H9 (cell line): ENCODE results near the gene UNC5B. TPM values are rescaled to one million over a fixed set of nuclear protein-coding genes. Genes with fewer than 3 reads are reported as not detected.

Experiments used
- DNase-seq: peaks from one replicate; pipeline ENCODE4 v3.0.0-alpha.2; 2017
- H2AFZ ChIP-seq: one replicate; pipeline ENCODE4 v1.6.1; 2013; ENCODE audit warnings: mild to moderate bottlenecking, low read length, control low read depth, moderate library complexity
- H2AK5ac ChIP-seq: 2 replicates; pipeline ENCODE4 v1.6.1; 2013; ENCODE audit warnings: low read length, control low read depth, mixed read lengths; ENCODE audit not compliant: insufficient read length
- H2BK120ac ChIP-seq: one replicate; pipeline ENCODE4 v1.6.1; 2013; ENCODE audit warnings: low read depth, mild to moderate bottlenecking, low read length, control low read depth, inconsistent platforms; ENCODE audit not compliant: poor library complexity, severe bottlenecking
- H2BK12ac ChIP-seq: 2 replicates; pipeline ENCODE4 v1.6.1; 2013; ENCODE audit warnings: low read length, control low read depth, mixed read lengths, low read depth; ENCODE audit not compliant: insufficient read length
- H2BK15ac ChIP-seq: 2 replicates; pipeline ENCODE4 v1.6.1; 2013; ENCODE audit warnings: low read depth, low read length, control low read depth
- H2BK20ac ChIP-seq: one replicate; pipeline ENCODE4 v1.6.1; 2013; ENCODE audit warnings: low read depth, mild to moderate bottlenecking, low read length, control low read depth, inconsistent platforms; ENCODE audit not compliant: poor library complexity, severe bottlenecking
- H2BK5ac ChIP-seq: 2 replicates; pipeline ENCODE4 v1.6.1; 2013; ENCODE audit warnings: low read length, control low read depth, mixed read lengths; ENCODE audit not compliant: insufficient read length
- H3K14ac ChIP-seq: 2 replicates; pipeline ENCODE4 v1.6.1; 2013; ENCODE audit warnings: low read length, control low read depth; ENCODE audit not compliant: insufficient read depth
- H3K18ac ChIP-seq: 2 replicates; pipeline ENCODE4 v1.6.1; 2013; ENCODE audit warnings: low read depth, mild to moderate bottlenecking, mixed read lengths, low read length, control low read depth; ENCODE audit not compliant: insufficient read length
- H3K23ac ChIP-seq: 2 replicates; pipeline ENCODE4 v1.6.1; 2013; ENCODE audit warnings: low read length, control low read depth, mixed read lengths, low read depth; ENCODE audit not compliant: insufficient read length
- H3K23me2 ChIP-seq: 2 replicates; pipeline ENCODE4 v1.6.1; 2013; ENCODE audit warnings: low read depth, mild to moderate bottlenecking, mixed read lengths, low read length, control low read depth; ENCODE audit not compliant: insufficient read length, poor library complexity, severe bottlenecking
- H3K27ac ChIP-seq: 2 replicates; pipeline ENCODE4 v1.5.1; 2013; ENCODE audit warnings: low read length, control low read depth, mixed read lengths, low read depth; ENCODE audit not compliant: insufficient read length
- H3K27me3 ChIP-seq: 2 replicates; pipeline ENCODE4 v1.6.1; 2013; ENCODE audit warnings: low read length, control low read depth, inconsistent platforms; ENCODE audit not compliant: insufficient read depth
- H3K4ac ChIP-seq: 2 replicates; pipeline ENCODE4 v1.6.1; 2013; ENCODE audit warnings: low read depth, mild to moderate bottlenecking, control low read depth, inconsistent platforms, low read length, moderate library complexity
- H3K4me1 ChIP-seq: 2 replicates; pipeline ENCODE4 v1.6.1; 2013; ENCODE audit warnings: low read length, control low read depth, inconsistent platforms; ENCODE audit not compliant: insufficient read depth
- H3K4me2 ChIP-seq: 2 replicates; pipeline ENCODE4 v1.6.1; 2013; ENCODE audit warnings: low read length, control low read depth, mixed read lengths; ENCODE audit not compliant: insufficient read length, insufficient read depth
- H3K56ac ChIP-seq: 2 replicates; pipeline ENCODE4 v1.6.1; 2013; ENCODE audit warnings: low read depth, mild to moderate bottlenecking, mixed read lengths, low read length, control low read depth; ENCODE audit not compliant: insufficient read length
- H3K79me1 ChIP-seq: 2 replicates; pipeline ENCODE4 v1.6.1; 2013; ENCODE audit warnings: low read depth, mild to moderate bottlenecking, moderate library complexity, low read length, control low read depth, inconsistent platforms; ENCODE audit not compliant: insufficient read depth, poor library complexity, severe bottlenecking
- H3K79me2 ChIP-seq: 2 replicates; pipeline ENCODE4 v1.6.1; 2013; ENCODE audit warnings: low read length, control low read depth, inconsistent platforms; ENCODE audit not compliant: insufficient read depth
- H3K9ac ChIP-seq: 2 replicates; pipeline ENCODE4 v1.6.1; 2013; ENCODE audit warnings: low read length, control low read depth, mixed read lengths; ENCODE audit not compliant: insufficient read length; ENCODE audit errors: extremely low read depth
- H3K9me3 ChIP-seq: one replicate; pipeline ENCODE4 v1.6.1; 2013; ENCODE audit warnings: low read depth, low read length, inconsistent platforms; ENCODE audit not compliant: control insufficient read depth
- H3T11ph ChIP-seq: one replicate; pipeline ENCODE4 v1.6.1; 2013; ENCODE audit warnings: mild to moderate bottlenecking, low read length, control low read depth, inconsistent platforms
- H4K20me1 ChIP-seq: one replicate; pipeline ENCODE4 v1.6.1; 2013; ENCODE audit not compliant: control insufficient read depth, insufficient read length, insufficient read depth
- H4K5ac ChIP-seq: 2 replicates; pipeline ENCODE4 v1.6.1; 2013; ENCODE audit warnings: low read depth, mild to moderate bottlenecking, mixed read lengths, low read length, control low read depth; ENCODE audit not compliant: insufficient read length
- H4K8ac ChIP-seq: replicated peaks from 2 replicates; pipeline ENCODE4 v1.6.1; 2013; ENCODE audit warnings: low read length, control low read depth, mixed read lengths, low read depth; ENCODE audit not compliant: insufficient read length
- H4K91ac ChIP-seq: 2 replicates; pipeline ENCODE4 v1.6.1; 2013; ENCODE audit warnings: low read depth, mild to moderate bottlenecking, moderate library complexity, mixed read lengths, low read length, control low read depth; ENCODE audit not compliant: insufficient read length
- H3K27ac Mint-ChIP-seq, 3 experiments: 2 replicates in 2 of 3; 3 replicates in 1 of 3; pipeline ENCODE4 v1.8.0; 2020 to 2021; ENCODE audit warnings: mixed read lengths in 3 of 3, mild to moderate bottlenecking in 1 of 3, moderate library complexity in 1 of 3
- H3K27me3 Mint-ChIP-seq: 2 replicates; pipeline ENCODE4 v1.8.0; 2021; ENCODE audit warnings: low read depth, mild to moderate bottlenecking, moderate library complexity, mixed read lengths
- H3K36me3 Mint-ChIP-seq, 3 experiments: 2 replicates in 2 of 3; 3 replicates in 1 of 3; pipeline ENCODE4 v1.8.0; 2020 to 2021; ENCODE audit warnings: low read depth in 3 of 3, mixed read lengths in 3 of 3; ENCODE audit not compliant: insufficient read depth in 1 of 3
- H3K4me1 Mint-ChIP-seq, 2 experiments: 2 replicates each; pipeline ENCODE4 v1.8.0; 2020; ENCODE audit warnings: mixed read lengths in 2 of 2
- H3K4me3 Mint-ChIP-seq, 2 experiments: 2 replicates in 1 of 2; 3 replicates in 1 of 2; pipeline ENCODE4 v1.8.0; 2020 to 2021; ENCODE audit warnings: mild to moderate bottlenecking in 2 of 2, mixed read lengths in 2 of 2, moderate library complexity in 1 of 2
- H3K9me3 Mint-ChIP-seq, 2 experiments: 2 replicates in 1 of 2; 3 replicates in 1 of 2; pipeline ENCODE4 v1.8.0; 2020; ENCODE audit warnings: mild to moderate bottlenecking in 2 of 2, mixed read lengths in 2 of 2, moderate library complexity in 1 of 2
- CTCF ChIP-seq: fragments of 200-600 bp; sonication (generic); conservative IDR thresholded peaks from 3 replicates; pipeline ENCODE4 v1.8.0; 2021; ENCODE audit warnings: antibody characterized with exemption, mild to moderate bottlenecking
- WGBS: extraction: QIAGEN DNeasy Blood & Tissue Kit; methylation state at CpG from one replicate; pipeline ENCODE4 v1.1.7; 2013; ENCODE audit warnings: missing lambda C conversion rate, low lambda C conversion rate, mixed read lengths; ENCODE audit not compliant: insufficient read length; ENCODE audit errors: extremely low coverage; 5-methylcytosine and 5-hydroxymethylcytosine counted together
- total RNA-seq: library from RNA; stranded (reverse); gene quantifications from 2 replicates; pipeline ENCODE4 v1.2.1, GENCODE V29; 2021

The UNC5B gene
- total RNA-seq, 1 experiment from 2014 or later = 28.4 TPM

GRCh38 chr10:71176661-71177060 lies 35.7 kb upstream of the UNC5B start:
- no peaks in the 10 kb centered on the region for H3K27me3 ChIP-seq
- no peak overlapping the region for H2AK5ac ChIP-seq
- no peak overlapping the region for H2BK5ac ChIP-seq
- H3K56ac ChIP-seq = no peak overlapping the region
- no peak overlapping the region; a peak in 1 of 7 replicates for H3K27ac Mint-ChIP-seq
- no peak overlapping the region for H2BK12ac ChIP-seq
- no peak overlapping the region for H3K23ac ChIP-seq
- H3K9me3 ChIP-seq = no peaks in the 10 kb centered on the region
- H3K27ac ChIP-seq = no peak overlapping the region
- no peak overlapping the region for H4K5ac ChIP-seq
- no peak overlapping the region for H2BK15ac ChIP-seq
- no peak overlapping the region for H3T11ph ChIP-seq
- no peaks in the 10 kb centered on the region for H3K36me3 Mint-ChIP-seq
- H3K4me2 ChIP-seq = no peak overlapping the region
- H3K23me2 ChIP-seq = no peaks in the 10 kb centered on the region
- no peaks in the 10 kb centered on the region for H3K79me2 ChIP-seq
- H3K4me3 Mint-ChIP-seq = no peak overlapping the region; a peak in 1 of 5 replicates
- no peaks in the 10 kb centered on the region for H3K9me3 Mint-ChIP-seq
- no CpG with 5 or more reads among the region's 2 CpGs for WGBS
- no peak overlapping the region for H3K14ac ChIP-seq
- H4K8ac ChIP-seq = no peak overlapping the region
- peaks cover 7% of the 10 kb centered on the region for H3K27me3 Mint-ChIP-seq
- no peak overlapping the region for H3K9ac ChIP-seq
- no peak overlapping the region for H2BK120ac ChIP-seq
- peaks cover 12 to 15% of the 10 kb centered on the region in 2 experiments for H3K4me1 Mint-ChIP-seq
- no peak overlapping the region for H3K18ac ChIP-seq
- no peak overlapping the region for H2AFZ ChIP-seq
- H3K4me1 ChIP-seq = 0 out of 2 replicates have a peak, but pooled peaks cover 3% of the 10 kb centered on the region
- H4K91ac ChIP-seq = no peak overlapping the region
- no peak for TF ChIP-seq CTCF
- H4K20me1 ChIP-seq = no peaks in the 10 kb centered on the region
- peak; percentile 67 for DNase-seq
- no peak overlapping the region for H2BK20ac ChIP-seq
- no peaks in the 10 kb centered on the region for H3K79me1 ChIP-seq
- H3K4ac ChIP-seq = no peak overlapping the region
